ENCODE data around the gene LMF2. TPM values are rescaled to one million over a fixed set of nuclear protein-coding genes. Genes with fewer than 3 reads are reported as not detected.

LMF2 gene
- total RNA-seq, 2 experiments from 2014 or later, result 107 to 114 TPM

- intact Hi-C loops (cut with DNase I, micrococcal nuclease), result no loop called here
- Histone ChIP-seq H3K9me3 (ENCODE audit: control insufficient read depth in 1 of 2, insufficient read depth in 1 of 2, low read length in 2 of 2) (no peaks in the 10 kb centered on the region), H3K4me1 (ENCODE audit: insufficient read depth, low read length) (peaks cover 12% of the 10 kb centered on the region), H3K27ac (ENCODE audit: low read depth in 1 of 2, low read length in 2 of 2) (no peak overlapping the region), H3K27me3 (ENCODE audit: control insufficient read depth in 1 of 2, insufficient read depth in 2 of 2, low read length in 2 of 2) (no peaks in the 10 kb centered on the region), H3K4me3 (ENCODE audit: low read length) (no peak overlapping the region), H3K36me3 (ENCODE audit: insufficient read depth, low read length) (no peaks in the 10 kb centered on the region)
- Mint-ChIP-seq H3K4me3 (no peak overlapping the region), H3K27ac (no peak overlapping the region), H3K9me3 (no peaks in the 10 kb centered on the region), H3K36me3 (ENCODE audit: low read depth) (no peaks in the 10 kb centered on the region), H3K27me3 (no peaks in the 10 kb centered on the region), H3K4me1 (ENCODE audit: low read depth) (peaks cover 12% of the 10 kb centered on the region)
- CTCF ChIA-PET, result no interaction called here
- no peak for ATAC-seq (ENCODE audit: poor library complexity)
- no peak for TF ChIP-seq CTCF (IDR thresholded peaks at IDR 0.05)
- peak in 1 of 14 experiments; percentile 15 for DNase-seq
- POLR2A ChIA-PET, result no interaction called here
These were observed 17.9 kb downstream of the LMF2 start for GRCh38 chr22:50489363-50490243.

GRCh38 chr22:50488886-50489285, 18.6 kb downstream of the LMF2 start:
- CTCF ChIA-PET, result no interaction called here
- no peak overlapping the region for H3K27ac Mint-ChIP-seq

GRCh38 chr22:50488006-50488677, 19.4 kb downstream of the LMF2 start:
- DNase-seq (no peak), ATAC-seq (ENCODE audit: poor library complexity) (no peak)
- H3K4me1 ChIP-seq (ENCODE audit: insufficient read depth, low read length), result peaks cover 12% of the 10 kb centered on the region
- H3K4me3 ChIP-seq (ENCODE audit: low read length), result no peak overlapping the region
- no peaks in the 10 kb centered on the region for H3K9me3 Mint-ChIP-seq
- H3K36me3 ChIP-seq (ENCODE audit: insufficient read depth, low read length), result no peaks in the 10 kb centered on the region
- H3K27me3 ChIP-seq (ENCODE audit: control insufficient read depth in 1 of 2, insufficient read depth in 2 of 2, low read length in 2 of 2), result no peaks in the 10 kb centered on the region
- peaks cover 12% of the 10 kb centered on the region for H3K4me1 Mint-ChIP-seq (ENCODE audit: low read depth)
- no peaks in the 10 kb centered on the region for H3K36me3 Mint-ChIP-seq (ENCODE audit: low read depth)
- H3K27ac ChIP-seq (ENCODE audit: low read depth in 1 of 2, low read length in 2 of 2), result no peak overlapping the region
- intact Hi-C loops (cut with DNase I, micrococcal nuclease), result no loop called here
- no peaks in the 10 kb centered on the region for H3K9me3 ChIP-seq (ENCODE audit: control insufficient read depth in 1 of 2, insufficient read depth in 1 of 2, low read length in 2 of 2)
- no peak for TF ChIP-seq CTCF (IDR thresholded peaks at IDR 0.05)
- ChIA-PET POLR2A (no interaction called here), CTCF (no interaction called here)
- no peak overlapping the region for H3K27ac Mint-ChIP-seq
- no peak overlapping the region for H3K4me3 Mint-ChIP-seq
- no peaks in the 10 kb centered on the region for H3K27me3 Mint-ChIP-seq

More at GRCh38 chr22:50488886-50489285, 18.6 kb downstream of the LMF2 start:
- Mint-ChIP-seq H3K36me3 (ENCODE audit: low read depth) (no peaks in the 10 kb centered on the region), H3K9me3 (no peaks in the 10 kb centered on the region), H3K27me3 (no peaks in the 10 kb centered on the region), H3K4me1 (ENCODE audit: low read depth) (peaks cover 12% of the 10 kb centered on the region), H3K4me3 (no peak overlapping the region)
- POLR2A ChIA-PET, result no interaction called here
- no peak for ATAC-seq (ENCODE audit: poor library complexity)
- peaks cover 12% of the 10 kb centered on the region for H3K4me1 ChIP-seq (ENCODE audit: insufficient read depth, low read length)
- intact Hi-C loops (cut with DNase I, micrococcal nuclease), result no loop called here
- DNase-seq, result peak in 1 of 14 experiments; percentile 11
- no peaks in the 10 kb centered on the region for H3K36me3 ChIP-seq (ENCODE audit: insufficient read depth, low read length)
- H3K4me3 ChIP-seq (ENCODE audit: low read length), result no peak overlapping the region
- no peaks in the 10 kb centered on the region for H3K9me3 ChIP-seq (ENCODE audit: control insufficient read depth in 1 of 2, insufficient read depth in 1 of 2, low read length in 2 of 2)
- no peak overlapping the region for H3K27ac ChIP-seq (ENCODE audit: low read depth in 1 of 2, low read length in 2 of 2)
- TF ChIP-seq CTCF (IDR thresholded peaks at IDR 0.05), result no peak
- H3K27me3 ChIP-seq (ENCODE audit: control insufficient read depth in 1 of 2, insufficient read depth in 2 of 2, low read length in 2 of 2), result no peaks in the 10 kb centered on the region
